Measurements from ENCODE around the gene CSAG2. TPM values are rescaled to one million over a fixed set of nuclear protein-coding genes. Genes with fewer than 3 reads are reported as not detected.
"Not testable (repeated sequence)": the region's sequence is repeated elsewhere in the genome, so short reads cannot be mapped to it uniquely, and the experiment has no call there.

Gene CSAG2
- total RNA-seq, 1 donor from 2014 or later: not detected

DNA sequence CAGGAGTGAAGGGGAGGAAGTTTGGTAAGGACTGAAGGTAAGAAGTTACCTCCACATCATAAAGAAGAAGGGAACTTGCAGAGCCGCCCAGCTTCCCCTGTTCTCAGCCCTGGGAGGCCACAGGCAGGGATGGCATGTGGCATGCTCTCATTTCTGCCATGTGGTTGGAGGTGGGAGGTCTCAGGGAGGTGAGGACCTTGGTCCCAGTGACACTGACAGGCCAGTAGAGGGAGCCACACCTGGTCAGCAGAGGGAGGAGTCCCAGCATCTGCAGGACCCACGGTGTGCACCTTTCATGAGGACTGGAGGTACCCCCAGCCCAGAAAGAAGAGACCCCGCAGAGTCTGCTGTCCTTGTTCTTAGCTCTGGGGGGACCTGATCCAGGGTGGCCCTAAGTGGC lies 28.1 kb downstream of the CSAG2 start:
- intact Hi-C loops (cut with DNase I); ATAC-seq (ENCODE audit: poor library complexity); DNase-seq: not testable (repeated sequence)

DNA sequence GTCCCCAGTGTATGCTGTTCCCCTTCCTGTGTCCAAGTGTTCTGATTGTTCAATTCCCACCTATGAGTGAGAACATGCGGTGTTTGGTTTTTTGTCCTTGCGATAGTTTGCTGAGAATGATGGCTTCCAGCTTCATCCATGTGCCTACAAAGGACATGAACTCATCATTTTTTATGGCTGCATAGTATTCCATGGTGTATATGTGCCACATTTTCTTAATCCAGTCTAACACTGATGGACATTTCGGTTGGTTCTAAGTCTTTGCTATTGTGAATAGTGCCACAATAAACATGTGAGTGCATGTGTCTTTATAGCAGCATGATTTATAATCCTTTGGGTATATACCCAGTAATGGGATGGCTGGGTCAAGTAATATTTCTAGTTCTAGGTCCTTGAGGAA lies 34.4 kb downstream of the CSAG2 start:
- DNase-seq; ATAC-seq (ENCODE audit: poor library complexity); intact Hi-C loops (cut with DNase I): not testable (repeated sequence)

DNA sequence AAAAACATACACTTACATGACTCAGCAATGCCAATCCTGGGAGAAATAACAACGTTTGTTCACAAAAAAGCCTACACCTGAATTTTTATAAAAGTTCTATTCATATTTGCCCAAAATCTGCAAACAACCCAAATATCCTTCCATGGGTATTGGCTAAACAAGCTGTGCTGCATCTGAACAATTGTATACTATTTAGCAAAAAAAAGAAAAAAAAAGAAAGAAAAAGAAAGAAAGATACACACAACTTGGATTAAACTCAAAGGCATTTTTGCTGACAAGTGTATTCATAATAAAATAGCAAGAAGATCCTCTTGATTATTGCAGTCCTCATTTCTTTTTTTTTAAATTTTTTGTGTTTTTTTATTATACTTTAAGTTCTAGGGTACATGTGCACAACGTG lies 34.9 kb downstream of the CSAG2 start:
- no peak for ATAC-seq (ENCODE audit: poor library complexity)
- intact Hi-C loops (cut with DNase I): no loop called here

DNA sequence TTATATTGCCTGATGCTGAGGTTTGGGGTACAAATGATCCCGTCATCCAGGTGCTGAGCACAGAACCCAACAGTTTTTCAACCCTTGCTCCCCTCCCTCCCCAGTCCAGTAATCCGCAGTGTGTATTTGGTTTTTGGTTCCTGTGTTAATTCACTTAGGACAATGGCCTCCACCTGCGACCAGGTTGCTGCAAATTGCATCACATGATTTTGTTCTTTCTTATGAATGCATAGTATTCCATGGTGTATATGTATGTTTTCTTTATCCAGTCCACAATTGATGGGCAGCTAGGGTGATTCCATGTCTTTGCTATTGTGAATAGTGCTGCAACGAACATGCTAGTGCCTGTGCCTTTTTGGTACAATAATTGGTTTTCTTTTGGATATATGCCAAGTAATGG lies 46.0 kb downstream of the CSAG2 start:
- ATAC-seq (ENCODE audit: poor library complexity) (no peak), DNase-seq (no peak)
- intact Hi-C loops (cut with DNase I): no loop called here

More for the DNA sequence above, 34.9 kb downstream of the CSAG2 start:
- DNase-seq: no peak

DNA sequence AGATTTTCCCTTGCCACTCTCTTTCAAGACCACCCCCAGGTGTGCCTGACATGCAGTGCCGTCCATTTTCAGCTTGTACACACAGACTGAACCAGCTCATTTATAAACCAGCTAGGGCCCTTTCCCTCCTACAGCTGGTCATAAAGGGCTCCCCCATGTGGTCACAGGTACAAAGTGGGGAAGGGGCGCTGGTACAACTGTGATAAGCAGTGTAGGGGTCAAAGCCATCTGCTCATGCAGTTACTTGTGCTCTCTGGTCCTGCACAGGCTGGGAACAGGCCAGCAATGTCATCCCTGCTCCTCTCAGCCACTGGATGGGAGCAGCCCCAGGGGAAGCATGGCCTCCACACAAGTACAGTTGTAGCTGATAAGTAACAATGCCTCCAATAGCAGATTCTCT lies 50.8 kb downstream of the CSAG2 start:
- intact Hi-C loops (cut with DNase I): no loop called here
- no peak for ATAC-seq (ENCODE audit: poor library complexity)
- no peak for DNase-seq

Other genes with a start within 250 kb of the CSAG2 start
- gene GABRQ, start 71.4 kb downstream of the CSAG2 start, total RNA-seq: not detected
- not detected for gene MAGEA3, start 10.5 kb downstream of the CSAG2 start, total RNA-seq
- gene MAGEA2B, start 5.4 kb upstream of the CSAG2 start, total RNA-seq: not detected
- gene CSAG1, start 24.4 kb upstream of the CSAG2 start, total RNA-seq: not detected
- gene MAGEA12, start 24.5 kb upstream of the CSAG2 start, total RNA-seq: not detected
- not detected for gene MAGEA2, start 44.6 kb upstream of the CSAG2 start, total RNA-seq
- gene CSAG3, start 49.9 kb upstream of the CSAG2 start, total RNA-seq: not detected
- not detected for gene MAGEA6, start 60.4 kb upstream of the CSAG2 start, total RNA-seq
- gene CETN2, start 121.5 kb upstream of the CSAG2 start, total RNA-seq: 24.5 TPM
- gene NSDHL, start 121.8 kb upstream of the CSAG2 start, total RNA-seq: 19.0 TPM
- gene ZNF185, start 188.8 kb upstream of the CSAG2 start, total RNA-seq: 1.6 TPM

Data from Right ventricle myocardium superior (tissue), 1 donor.